HEK293 (cell line): ENCODE results near the gene ZNF593.

Experiments
- CTCF ChIA-PET: fragments of 350-600 bp; formaldehyde crosslinking; extraction: SDS; loops from one replicate; lab custom pipeline; 2021; ENCODE audit warnings: antibody characterized with exemption; lab: Yijun Ruan, JAX
- POLR2A ChIA-PET: fragments of 300-600 bp; formaldehyde crosslinking; extraction: SDS; loops from one replicate; lab custom pipeline; 2020; ENCODE audit warnings: antibody characterized with exemption, inconsistent platforms; lab: Yijun Ruan, JAX
- H3K27ac ChIP-seq: fragments of 200-500 bp; sonication (Bioruptor generic); 2 replicates; pipeline ENCODE4 v1.5.1; 2014; ENCODE audit warnings: low read depth, low read length, control low read depth, inconsistent platforms; ENCODE audit errors: extremely low read depth
- H3K36me3 ChIP-seq, 2 experiments: fragments of 200-500 bp in 1 of 2; sonication (Bioruptor generic) in 1 of 2; 1 replicate in 1 of 2; 2 replicates in 1 of 2; pipeline ENCODE4 v1.5.1; 2014 to 2017; ENCODE audit warnings: inconsistent platforms in 2 of 2, low read length in 2 of 2; ENCODE audit not compliant: control insufficient read depth in 2 of 2, insufficient read depth in 1 of 2
- H3K4me1 ChIP-seq: fragments of 200-500 bp; sonication (Bioruptor generic); 2 replicates; pipeline ENCODE4 v1.5.1; 2014; ENCODE audit warnings: mild to moderate bottlenecking, low read length, inconsistent platforms; ENCODE audit not compliant: control insufficient read depth, insufficient read depth
- H3K4me3 ChIP-seq: 2 replicates; pipeline ENCODE4 v1.5.1; 2011; ENCODE audit warnings: low read depth, mild to moderate bottlenecking, control low read depth, low read length, moderate library complexity
- H3K9me3 ChIP-seq: fragments of 200-500 bp; sonication (Bioruptor generic); 2 replicates; pipeline ENCODE4 v1.5.1; 2014; ENCODE audit warnings: low read depth, low read length, inconsistent platforms; ENCODE audit not compliant: control insufficient read depth, insufficient read depth
- ELK4 ChIP-seq: IDR thresholded peaks from 2 replicates; pipeline ENCODE4 v1.6.1; 2011; ENCODE audit warnings: mild to moderate bottlenecking, low read depth, low read length, borderline replicate concordance
- GFI1B ChIP-seq: fragments of 450-650 bp; formaldehyde crosslinking; IDR thresholded peaks from 2 replicates; pipeline ENCODE4 v1.5.1; 2016; ENCODE audit warnings: missing biosample characterization, missing genetic modification characterization
- GLIS2 ChIP-seq: fragments of 450-650 bp; formaldehyde crosslinking; IDR thresholded peaks from 2 replicates; pipeline ENCODE4 v1.5.1; 2016; ENCODE audit warnings: missing biosample characterization, missing genetic modification characterization
- KLF7 ChIP-seq: fragments of 450-650 bp; formaldehyde crosslinking; IDR thresholded peaks from 2 replicates; pipeline ENCODE4 v1.5.1; 2016; ENCODE audit warnings: missing biosample characterization, missing genetic modification characterization, borderline replicate concordance
- PRDM1 ChIP-seq: fragments of 450-650 bp; formaldehyde crosslinking; IDR thresholded peaks from 2 replicates; pipeline ENCODE4; 2016; ENCODE audit warnings: missing biosample characterization, missing genetic modification characterization
- SCRT1 ChIP-seq: fragments of 450-650 bp; formaldehyde crosslinking; IDR thresholded peaks from 2 replicates; pipeline ENCODE4 v1.5.1; 2016; ENCODE audit warnings: missing biosample characterization, missing genetic modification characterization, borderline replicate concordance
- TRIM28 ChIP-seq: IDR thresholded peaks from 2 replicates; pipeline ENCODE4 v1.6.1; 2011; ENCODE audit warnings: low read length, control low read depth, borderline replicate concordance
- ZBTB17 ChIP-seq: fragments of 450-650 bp; formaldehyde crosslinking; IDR thresholded peaks from 2 replicates; pipeline ENCODE4 v1.5.1; 2016; ENCODE audit warnings: missing biosample characterization, missing genetic modification characterization
- ZBTB44 ChIP-seq: fragments of 450-650 bp; IDR thresholded peaks from 2 replicates; pipeline ENCODE4 v1.5.1; 2018; ENCODE audit warnings: missing biosample characterization, mild to moderate bottlenecking, missing genetic modification characterization
- ZEB2 ChIP-seq: fragments of 450-650 bp; formaldehyde crosslinking; IDR thresholded peaks from 2 replicates; pipeline ENCODE4 v1.5.1; 2016; ENCODE audit warnings: missing biosample characterization, missing genetic modification characterization
- ZFHX2 ChIP-seq: fragments of 450-650 bp; formaldehyde crosslinking; conservative IDR thresholded peaks from 2 replicates; pipeline ENCODE4 v1.5.1; 2016; ENCODE audit warnings: missing biosample characterization, missing genetic modification characterization
- ZFP3 ChIP-seq: fragments of 450-650 bp; formaldehyde crosslinking; IDR thresholded peaks from 2 replicates; pipeline ENCODE4 v1.5.1; 2016; ENCODE audit warnings: low read depth, missing biosample characterization, missing genetic modification characterization
- ZNF248 ChIP-seq: fragments of 450-650 bp; formaldehyde crosslinking; IDR thresholded peaks from 2 replicates; pipeline ENCODE4 v1.5.1; 2017; ENCODE audit warnings: missing biosample characterization, missing genetic modification characterization
- ZNF266 ChIP-seq: fragments of 450-650 bp; formaldehyde crosslinking; IDR thresholded peaks from 2 replicates; pipeline ENCODE4 v1.5.1; 2016; ENCODE audit warnings: missing biosample characterization, missing genetic modification characterization, low read depth
- ZNF311 ChIP-seq: fragments of 450-650 bp; formaldehyde crosslinking; IDR thresholded peaks from 2 replicates; pipeline ENCODE4 v1.5.1; 2017; ENCODE audit warnings: missing biosample characterization, missing genetic modification characterization, borderline replicate concordance
- ZNF341 ChIP-seq: fragments of 450-650 bp; formaldehyde crosslinking; IDR thresholded peaks from 2 replicates; pipeline ENCODE4; 2016; ENCODE audit warnings: low read depth, missing biosample characterization, missing genetic modification characterization
- ZNF37A ChIP-seq: fragments of 450-650 bp; IDR thresholded peaks from 2 replicates; pipeline ENCODE4 v1.5.1; 2018; ENCODE audit warnings: missing biosample characterization, missing genetic modification characterization
- ZNF398 ChIP-seq: fragments of 450-650 bp; formaldehyde crosslinking; IDR thresholded peaks from 2 replicates; pipeline ENCODE4 v1.5.1; 2017; ENCODE audit warnings: missing biosample characterization, missing genetic modification characterization
- ZNF423 ChIP-seq: fragments of 450-650 bp; formaldehyde crosslinking; IDR thresholded peaks from 2 replicates; pipeline ENCODE4 v1.5.1; 2016; ENCODE audit warnings: missing biosample characterization, missing genetic modification characterization
- ZNF473 ChIP-seq: fragments of 450-650 bp; formaldehyde crosslinking; IDR thresholded peaks from 2 replicates; pipeline ENCODE4 v1.5.1; 2017; ENCODE audit warnings: missing biosample characterization, missing genetic modification characterization
- ZNF501 ChIP-seq: fragments of 450-650 bp; formaldehyde crosslinking; IDR thresholded peaks from 2 replicates; pipeline ENCODE4 v1.5.1; 2016; ENCODE audit warnings: missing biosample characterization, missing genetic modification characterization
- ZNF530 ChIP-seq: fragments of 450-650 bp; formaldehyde crosslinking; IDR thresholded peaks from 2 replicates; pipeline ENCODE4 v1.5.1; 2016; ENCODE audit warnings: low read depth, missing biosample characterization, missing genetic modification characterization
- ZNF544 ChIP-seq: fragments of 450-650 bp; formaldehyde crosslinking; IDR thresholded peaks from 2 replicates; pipeline ENCODE4 v1.5.0; 2017; ENCODE audit warnings: missing biosample characterization, missing genetic modification characterization
- ZNF558 ChIP-seq: fragments of 450-650 bp; formaldehyde crosslinking; IDR thresholded peaks from 2 replicates; pipeline ENCODE4 v1.5.1; 2016; ENCODE audit warnings: missing biosample characterization, missing genetic modification characterization
- ZNF571 ChIP-seq: fragments of 450-650 bp; formaldehyde crosslinking; IDR thresholded peaks from 2 replicates; pipeline ENCODE4 v1.5.0; 2017; ENCODE audit warnings: missing biosample characterization, missing genetic modification characterization
- ZNF624 ChIP-seq: fragments of 450-650 bp; formaldehyde crosslinking; IDR thresholded peaks from 2 replicates; pipeline ENCODE4 v1.5.1; 2017; ENCODE audit warnings: missing biosample characterization, missing genetic modification characterization
- ZNF626 ChIP-seq: fragments of 450-650 bp; sonication (Bioruptor Pico); formaldehyde crosslinking; IDR thresholded peaks from 2 replicates; pipeline ENCODE4 v1.5.1; 2018; ENCODE audit warnings: missing biosample characterization, missing genetic modification characterization, inconsistent platforms
- ZNF629 ChIP-seq: fragments of 450-650 bp; formaldehyde crosslinking; IDR thresholded peaks from 2 replicates; pipeline ENCODE4 v1.5.1; 2017; ENCODE audit warnings: missing biosample characterization, missing genetic modification characterization
- ZNF639 ChIP-seq: fragments of 450-650 bp; formaldehyde crosslinking; IDR thresholded peaks from 2 replicates; pipeline ENCODE4 v1.5.1; 2016; ENCODE audit warnings: missing biosample characterization, missing genetic modification characterization
- ZNF654 ChIP-seq: fragments of 450-650 bp; formaldehyde crosslinking; IDR thresholded peaks from 2 replicates; pipeline ENCODE4 v1.5.1; 2016; ENCODE audit warnings: low read depth, missing biosample characterization, missing genetic modification characterization
- ZNF677 ChIP-seq: fragments of 450-650 bp; IDR thresholded peaks from 2 replicates; pipeline ENCODE4 v1.5.0; 2018; ENCODE audit warnings: missing biosample characterization, mild to moderate bottlenecking, missing genetic modification characterization, moderate library complexity
- ZNF791 ChIP-seq: fragments of 450-650 bp; formaldehyde crosslinking; IDR thresholded peaks from 2 replicates; pipeline ENCODE4 v1.5.1; 2016; ENCODE audit warnings: missing biosample characterization, missing genetic modification characterization
- ZNF837 ChIP-seq: fragments of 450-650 bp; formaldehyde crosslinking; IDR thresholded peaks from 2 replicates; pipeline ENCODE4 v1.5.1; 2016; ENCODE audit warnings: missing biosample characterization, missing genetic modification characterization
- ZXDB ChIP-seq: fragments of 450-650 bp; formaldehyde crosslinking; IDR thresholded peaks from 2 replicates; pipeline ENCODE4 v1.5.1; 2016; ENCODE audit warnings: missing biosample characterization, missing genetic modification characterization

ZNF593 gene

DNA sequence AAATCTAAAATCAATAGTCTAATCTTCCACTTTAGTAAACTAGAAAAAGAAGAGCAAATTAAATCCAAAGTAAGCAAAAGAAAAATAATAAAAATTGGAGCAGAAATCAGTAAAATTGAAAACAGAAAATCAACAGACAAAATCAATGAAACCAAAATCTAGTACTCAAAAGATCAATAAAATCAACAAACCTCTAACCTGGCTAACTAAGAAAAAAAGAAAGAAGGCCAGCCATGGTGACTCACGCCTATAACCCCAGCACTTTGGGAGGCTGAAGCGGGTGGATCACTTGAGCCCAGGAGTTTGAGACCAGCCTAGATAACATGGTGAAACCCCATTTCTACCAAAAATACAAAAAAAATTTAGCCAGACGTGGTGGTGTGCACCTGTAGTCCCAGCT lies 35.2 kb upstream of the ZNF593 start:
- H3K4me3 ChIP-seq = no peak overlapping the region
- no peak for TF ChIP-seq ZNF341
- no peak for TF ChIP-seq ZNF248 (tag by site-specific recombination)
- TF ChIP-seq ZNF837 (tag by site-specific recombination) = no peak
- no peak for TF ChIP-seq ZFP3 (tag by site-specific recombination)
- TF ChIP-seq ZNF501 (tag by site-specific recombination) = no peak
- TF ChIP-seq ZNF558 = no peak
- no peak for TF ChIP-seq ZNF626 (tag by site-specific recombination)
- TF ChIP-seq ZXDB = no peak
- TF ChIP-seq SCRT1 = no peak
- TF ChIP-seq ZNF37A (tag by site-specific recombination) = no peak
- no peak for TF ChIP-seq GLIS2
- no peak for TF ChIP-seq ZNF473 (tag by site-specific recombination)
- no peak for TF ChIP-seq ZNF654 (tag by site-specific recombination)
- TF ChIP-seq ZFHX2 (tag by site-specific recombination) = no peak
- CTCF ChIA-PET = no interaction called here
- no peak overlapping the region for H3K27ac ChIP-seq
- H3K9me3 ChIP-seq = no peaks in the 10 kb centered on the region
- H3K36me3 ChIP-seq = no peaks in the 10 kb centered on the region
- H3K4me1 ChIP-seq = no peaks in the 10 kb centered on the region
- POLR2A ChIA-PET = no interaction called here

- Histone ChIP-seq H3K36me3 (no peaks in the 10 kb centered on the region), H3K9me3 (no peaks in the 10 kb centered on the region), H3K27ac (no peak overlapping the region), H3K4me1 (no peaks in the 10 kb centered on the region), H3K4me3 (no peak overlapping the region)
- ChIA-PET CTCF (interaction anchor here (0.5 to 1.2 kb wide), 5 partner anchors 9 to 289 kb away, joined by 3 to 8 read pairs (median 3); partner anchors contain the start of gene ZNF593), POLR2A (interaction anchor here (0.5 to 1.0 kb wide), 5 partner anchors 28 to 125 kb away, joined by 3 to 11 read pairs (median 4); partner anchors contain the start of genes PDIK1L, TRIM63 and ZNF593)
- TF ChIP-seq ZNF544 (tag by site-specific recombination) (no peak), ZNF629 (tag by site-specific recombination) (no peak), PRDM1 (tag by site-specific recombination) (peak; percentile 47; the same call in 1 of the 2 replicates), TRIM28 (peak; percentile 22; the same call in 1 of the 2 replicates), ZNF530 (tag by site-specific recombination) (no peak), ZNF624 (tag by site-specific recombination) (no peak), ELK4 (no peak), ZNF423 (tag by site-specific recombination) (no peak), ZNF398 (tag by site-specific recombination) (no peak), GFI1B (tag by site-specific recombination) (no peak), ZBTB44 (tag by site-specific recombination) (no peak), ZNF266 (no peak), ZBTB17 (peak; percentile 47; the same call in 1 of the 2 replicates), ZEB2 (no peak), ZNF571 (tag by site-specific recombination) (no peak), ZNF791 (tag by site-specific recombination) (no peak), ZNF639 (tag by site-specific recombination) (no peak), ZNF311 (tag by site-specific recombination) (no peak), ZNF677 (tag by site-specific recombination) (no peak), KLF7 (no peak)
Measured at GRCh38 chr1:26138974-26139558, 30.6 kb upstream of the ZNF593 start.
